LNCAP (cell line): ENCODE data around the gene RPS2.

Experiments
- TF ChIP-seq, protein P1 (sequence below): fragments of 450-650 bp; IDR thresholded peaks from 2 replicates; pipeline ENCODE4 v1.5.1; 2017; ENCODE audit warnings: mild to moderate bottlenecking

The RPS2 gene

DNA sequence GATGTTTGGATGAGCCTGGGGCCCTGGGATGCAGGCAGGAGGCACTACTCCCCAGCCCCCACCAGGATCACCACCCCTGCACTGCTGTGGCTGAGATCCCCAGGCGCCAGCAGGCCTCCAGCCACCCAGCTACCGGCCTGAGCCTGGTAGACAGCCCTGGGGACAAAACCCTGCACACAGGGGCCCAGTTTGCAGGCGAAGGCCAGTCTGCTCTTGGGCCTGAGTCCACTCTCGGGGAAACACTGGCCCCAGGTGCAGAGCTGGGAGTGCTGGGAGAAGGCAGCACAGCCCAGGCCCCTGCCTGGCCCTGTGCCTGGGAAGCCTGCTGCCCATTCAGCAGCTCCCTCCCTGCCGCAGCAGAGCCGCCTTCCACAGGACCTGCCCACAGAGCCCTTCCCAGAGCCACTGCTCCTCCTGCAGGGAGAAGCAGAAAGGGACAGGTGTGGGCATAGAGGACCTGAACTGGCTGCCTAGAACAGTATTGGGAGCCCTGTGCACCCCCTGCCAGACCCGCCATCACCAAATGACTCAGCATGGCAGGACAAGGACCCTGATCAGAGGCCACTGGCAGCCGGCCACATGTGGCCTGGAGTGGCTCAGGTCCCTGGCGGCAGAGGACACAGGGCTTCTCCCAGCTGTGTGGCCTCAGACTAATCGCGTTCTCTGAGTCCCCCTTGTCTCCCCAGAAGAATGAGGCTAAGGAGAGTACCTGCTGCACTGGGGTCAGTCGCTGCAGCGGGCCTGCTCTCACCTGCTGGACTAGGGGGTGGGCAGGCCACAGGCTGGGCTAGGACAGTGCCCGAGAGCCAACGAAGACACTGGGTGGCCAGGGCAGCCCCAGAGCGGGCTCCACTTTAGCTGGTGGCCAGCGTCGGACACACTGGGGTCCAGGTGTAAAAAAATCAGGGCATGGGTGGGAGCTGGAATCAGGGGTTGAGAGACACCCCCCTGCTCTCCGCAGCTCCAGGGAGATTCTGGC lies 32.3 kb downstream of the RPS2 start:
- TF ChIP-seq, protein P1, sequence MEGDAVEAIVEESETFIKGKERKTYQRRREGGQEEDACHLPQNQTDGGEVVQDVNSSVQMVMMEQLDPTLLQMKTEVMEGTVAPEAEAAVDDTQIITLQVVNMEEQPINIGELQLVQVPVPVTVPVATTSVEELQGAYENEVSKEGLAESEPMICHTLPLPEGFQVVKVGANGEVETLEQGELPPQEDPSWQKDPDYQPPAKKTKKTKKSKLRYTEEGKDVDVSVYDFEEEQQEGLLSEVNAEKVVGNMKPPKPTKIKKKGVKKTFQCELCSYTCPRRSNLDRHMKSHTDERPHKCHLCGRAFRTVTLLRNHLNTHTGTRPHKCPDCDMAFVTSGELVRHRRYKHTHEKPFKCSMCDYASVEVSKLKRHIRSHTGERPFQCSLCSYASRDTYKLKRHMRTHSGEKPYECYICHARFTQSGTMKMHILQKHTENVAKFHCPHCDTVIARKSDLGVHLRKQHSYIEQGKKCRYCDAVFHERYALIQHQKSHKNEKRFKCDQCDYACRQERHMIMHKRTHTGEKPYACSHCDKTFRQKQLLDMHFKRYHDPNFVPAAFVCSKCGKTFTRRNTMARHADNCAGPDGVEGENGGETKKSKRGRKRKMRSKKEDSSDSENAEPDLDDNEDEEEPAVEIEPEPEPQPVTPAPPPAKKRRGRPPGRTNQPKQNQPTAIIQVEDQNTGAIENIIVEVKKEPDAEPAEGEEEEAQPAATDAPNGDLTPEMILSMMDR, result 0 out of 2 replicates have a peak, but pooled peaks have one; percentile 24

DNA sequence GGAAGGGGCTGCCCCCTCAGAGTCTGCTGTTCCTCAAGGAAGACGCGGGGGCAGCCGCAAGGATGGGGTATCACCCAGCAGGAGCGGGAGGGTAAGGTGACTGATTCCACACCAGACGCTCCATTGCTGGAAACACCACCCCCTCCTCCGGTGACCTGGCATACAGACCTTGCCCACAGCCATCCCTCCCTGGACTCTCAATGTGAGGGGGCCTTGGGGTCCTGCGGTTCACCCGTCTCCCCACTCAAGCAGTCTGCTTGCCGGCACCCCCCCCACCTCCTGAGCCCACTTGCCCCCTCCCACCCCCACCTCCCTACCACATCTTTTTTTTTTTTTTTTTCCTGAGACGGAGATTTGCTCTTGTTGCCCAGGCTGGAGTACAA lies 34.3 kb downstream of the RPS2 start:
- TF ChIP-seq, protein P1, result no peak

DNA sequence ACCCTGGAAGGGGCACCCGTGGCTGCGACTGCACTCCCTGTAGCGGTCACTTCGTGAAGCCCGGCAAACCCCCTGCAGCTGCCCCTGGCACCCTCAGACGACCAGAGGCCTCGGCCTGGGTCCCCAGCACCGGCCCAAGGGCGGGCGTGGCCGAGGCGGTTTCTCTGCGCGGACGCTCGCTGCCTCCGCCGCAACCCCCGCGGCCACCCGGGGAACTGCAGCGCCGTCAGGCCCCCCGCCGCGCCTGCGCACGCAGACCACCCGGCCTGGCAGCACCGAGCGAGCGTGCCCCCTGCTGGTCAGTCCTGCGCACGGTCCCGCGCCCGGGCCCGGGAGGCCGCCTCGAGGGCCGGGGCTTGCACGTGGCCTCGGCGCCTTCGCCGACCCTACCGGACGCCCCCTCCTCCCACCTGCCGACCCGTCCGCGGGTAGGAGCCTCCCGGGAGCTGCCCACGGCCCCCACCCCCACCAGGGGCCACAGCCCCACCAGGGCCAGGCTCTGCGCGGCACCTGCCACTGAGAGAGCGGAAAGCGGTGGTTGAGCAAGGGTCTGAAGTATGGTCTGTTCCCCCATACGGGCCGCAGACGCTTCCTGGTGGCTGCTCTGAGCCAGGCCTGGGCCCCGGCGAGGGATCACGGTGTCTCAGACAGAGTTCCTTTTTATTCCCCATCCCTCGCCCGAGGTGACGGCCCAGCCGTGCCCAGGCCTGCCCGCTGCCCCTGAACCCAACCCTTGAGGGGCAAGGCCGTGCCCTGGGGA lies 34.9 kb downstream of the RPS2 start:
- TF ChIP-seq, protein P1, result peak; percentile 96

DNA sequence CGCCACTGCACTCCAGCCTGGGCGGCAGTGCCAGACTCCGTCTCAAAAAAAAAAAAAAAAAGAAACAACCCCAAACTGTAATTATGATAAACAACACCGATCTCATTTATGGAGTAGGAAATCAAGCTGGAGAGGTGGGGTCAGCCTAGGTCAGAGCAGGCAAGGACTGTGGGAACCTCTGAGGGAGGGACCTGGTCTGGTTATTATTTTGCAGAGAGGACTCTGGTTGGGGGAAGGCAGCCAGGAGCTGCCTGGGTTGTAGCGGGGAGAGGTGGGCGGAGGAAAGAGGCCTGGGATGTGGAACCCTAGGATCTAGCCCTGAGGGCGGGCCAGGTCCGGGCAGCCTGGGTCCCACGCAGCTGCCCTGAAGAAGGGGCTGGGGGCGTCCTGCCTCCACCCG lies 35.5 kb downstream of the RPS2 start:
- TF ChIP-seq, protein P1, result no peak

DNA sequence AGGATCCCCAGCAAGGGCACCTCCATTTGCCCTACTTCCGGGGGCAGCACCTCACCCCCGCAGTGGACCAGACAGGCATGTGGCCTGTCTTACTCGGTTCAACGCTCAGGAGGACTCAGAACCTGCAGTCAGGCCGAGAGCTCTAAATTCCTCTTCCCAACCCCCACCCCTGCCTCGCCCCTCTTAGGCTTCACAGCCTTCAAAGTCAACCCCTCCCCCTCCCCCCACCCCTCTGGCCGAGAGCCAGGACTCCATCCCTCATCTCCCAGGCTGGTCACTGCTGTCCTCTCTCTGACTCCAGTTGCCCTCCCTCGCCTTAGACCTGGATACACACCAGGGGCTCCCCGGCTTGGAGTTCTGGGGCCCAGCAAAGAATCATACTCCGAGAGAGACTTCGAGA lies 38.4 kb downstream of the RPS2 start:
- TF ChIP-seq, protein P1, result no peak

DNA sequence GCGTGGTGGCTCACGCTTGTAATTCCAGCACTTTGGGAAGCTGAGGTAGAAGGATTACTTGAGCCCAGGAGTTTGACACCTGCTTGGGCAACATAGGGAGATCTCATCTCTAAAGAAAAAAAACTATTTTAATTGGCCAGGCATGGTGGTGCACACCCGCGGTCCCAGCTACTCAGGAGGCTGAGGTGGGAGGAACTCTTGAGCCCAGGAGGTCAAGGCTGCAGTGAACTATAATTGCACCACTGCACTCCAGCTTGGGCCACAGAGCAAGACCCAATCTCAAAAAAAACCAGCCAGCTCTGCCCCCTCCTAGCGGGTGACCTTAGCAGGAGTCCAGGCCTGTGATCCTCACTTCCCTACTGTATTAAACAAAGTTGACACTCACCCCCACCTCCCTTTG lies 40.5 kb downstream of the RPS2 start:
- TF ChIP-seq, protein P1, result no peak

DNA sequence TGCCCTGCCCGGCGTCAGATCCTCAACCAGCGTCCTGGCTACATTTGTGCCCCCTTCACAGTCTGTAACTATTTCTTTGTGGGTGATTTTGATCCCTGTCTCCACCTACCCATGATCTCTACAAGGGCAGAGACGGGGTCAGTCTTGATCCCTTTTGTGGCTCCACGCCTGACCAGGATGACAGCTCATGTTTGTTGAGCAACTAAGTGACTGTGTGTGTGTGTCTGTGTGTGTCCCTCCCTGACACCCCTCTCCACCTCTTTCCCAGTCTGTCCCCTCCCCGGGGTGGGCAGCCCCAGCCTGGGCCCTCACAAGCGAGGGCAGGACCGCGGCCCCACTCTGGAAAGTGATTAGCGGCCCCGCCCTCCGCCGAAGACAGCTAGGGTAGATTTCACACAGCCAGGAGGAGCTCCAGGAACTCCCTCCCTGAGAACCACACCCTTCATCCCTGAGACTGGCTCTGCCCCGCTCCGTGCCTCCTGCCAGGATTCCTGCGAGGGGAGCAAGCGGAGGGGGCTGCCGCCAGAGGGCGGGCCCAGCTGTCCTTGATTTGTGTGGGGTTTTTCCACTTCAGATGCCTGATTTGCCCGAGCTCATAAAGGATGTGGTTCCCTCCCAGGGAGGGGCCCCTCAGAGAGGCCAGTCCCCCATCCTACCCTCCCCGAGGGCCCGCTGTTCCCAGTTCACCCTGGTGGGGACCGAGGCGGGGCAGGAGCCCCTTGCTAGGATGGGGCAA lies 41.2 kb downstream of the RPS2 start:
- TF ChIP-seq, protein P1, result no peak
